Lung (tissue), 12 donors: ENCODE data around the gene CATSPER1. TPM values are rescaled to one million over a fixed set of nuclear protein-coding genes. Genes with fewer than 3 reads are reported as not detected.

Experiments
- ATAC-seq: fragments of 200-7000 bp; cut with Tn5 transposase; one replicate; pipeline ENCODE4 v1.9.1; 2020; ENCODE audit warnings: moderate number of reproducible peaks; ENCODE audit not compliant: insufficient read depth, low FRiP score
- DNase-seq, 3 donors: peaks; one replicate each; pipeline ENCODE4 v3.0.0-alpha.2; 2013 to 2017
- H3K27ac ChIP-seq, 2 donors: one replicate each; pipeline ENCODE4 v1.5.1; 2013; ENCODE audit warnings: mild to moderate bottlenecking in 2 of 2, moderate library complexity in 2 of 2, control low read depth in 1 of 2, inconsistent platforms in 1 of 2, low read depth in 1 of 2, low read length in 1 of 2
- H3K27me3 ChIP-seq, 3 donors: one replicate each; pipeline ENCODE4 v1.5.1; 2013; ENCODE audit warnings: low read length in 2 of 3; ENCODE audit not compliant: control insufficient read depth in 3 of 3, insufficient read depth in 3 of 3
- H3K36me3 ChIP-seq, 4 donors: one replicate each; pipeline ENCODE4 v1.5.1; 2013; ENCODE audit warnings: low read length in 4 of 4, mild to moderate bottlenecking in 1 of 4, moderate library complexity in 1 of 4; ENCODE audit not compliant: control insufficient read depth in 4 of 4, insufficient read depth in 4 of 4
- H3K4me1 ChIP-seq, 5 donors: one replicate each; pipeline ENCODE4 v1.5.1; 2013; ENCODE audit warnings: low read length in 5 of 5, mild to moderate bottlenecking in 2 of 5, moderate library complexity in 1 of 5; ENCODE audit not compliant: control insufficient read depth in 5 of 5, insufficient read depth in 5 of 5
- H3K4me3 ChIP-seq: one replicate; pipeline ENCODE4 v1.5.1; 2013; ENCODE audit warnings: mild to moderate bottlenecking, control low read depth, moderate library complexity
- H3K9ac ChIP-seq, 2 donors: one replicate each; pipeline ENCODE4 v1.5.1; 2013; ENCODE audit warnings: low read length in 2 of 2, control low read depth in 1 of 2; ENCODE audit not compliant: insufficient read depth in 1 of 2
- H3K9me3 ChIP-seq, 4 donors: one replicate each; pipeline ENCODE4 v1.5.1; 2013; ENCODE audit warnings: low read length in 3 of 4, mild to moderate bottlenecking in 1 of 4, moderate library complexity in 1 of 4; ENCODE audit not compliant: control insufficient read depth in 4 of 4, insufficient read depth in 3 of 4
- WGBS, 2 donors: extraction: QIAGEN DNeasy Blood & Tissue Kit; methylation state at CpG; one replicate each; pipeline ENCODE4 v1.1.7; 2013; 5-methylcytosine and 5-hydroxymethylcytosine counted together
- polyA plus RNA-seq, 2 donors: library from polyadenylated mRNA; stranded (reverse); fragments of 200-250 nt; gene quantifications; one replicate each; pipeline ENCODE4 v1.2.1, GENCODE V29; 2013
- total RNA-seq, 2 donors: library from RNA; depleted of rRNA in 1 of 2; stranded (reverse); fragments of >200 nt in 1 of 2; gene quantifications; one replicate each; pipeline ENCODE4 v1.2.1, GENCODE V29; 2014 to 2021
- TF ChIP-seq, protein P1 (sequence below): IDR thresholded peaks from 2 replicates; pipeline ENCODE4 v1.5.1; 2012; ENCODE audit warnings: mild to moderate bottlenecking; ENCODE audit errors: control extremely low read depth, extremely low read depth
- donor health status: control.
- donor health status: control.
- donor health status: Bipolar disorder and iron deficiency.
- donor health status: healthy.
- donor health status: DM: yes; HTN: yes; CAD: no.

The CATSPER1 gene
- total and polyA plus RNA-seq, 4 donors = 2.9 to 3.3 (median 3.1) TPM; not detected in 1

DNA sequence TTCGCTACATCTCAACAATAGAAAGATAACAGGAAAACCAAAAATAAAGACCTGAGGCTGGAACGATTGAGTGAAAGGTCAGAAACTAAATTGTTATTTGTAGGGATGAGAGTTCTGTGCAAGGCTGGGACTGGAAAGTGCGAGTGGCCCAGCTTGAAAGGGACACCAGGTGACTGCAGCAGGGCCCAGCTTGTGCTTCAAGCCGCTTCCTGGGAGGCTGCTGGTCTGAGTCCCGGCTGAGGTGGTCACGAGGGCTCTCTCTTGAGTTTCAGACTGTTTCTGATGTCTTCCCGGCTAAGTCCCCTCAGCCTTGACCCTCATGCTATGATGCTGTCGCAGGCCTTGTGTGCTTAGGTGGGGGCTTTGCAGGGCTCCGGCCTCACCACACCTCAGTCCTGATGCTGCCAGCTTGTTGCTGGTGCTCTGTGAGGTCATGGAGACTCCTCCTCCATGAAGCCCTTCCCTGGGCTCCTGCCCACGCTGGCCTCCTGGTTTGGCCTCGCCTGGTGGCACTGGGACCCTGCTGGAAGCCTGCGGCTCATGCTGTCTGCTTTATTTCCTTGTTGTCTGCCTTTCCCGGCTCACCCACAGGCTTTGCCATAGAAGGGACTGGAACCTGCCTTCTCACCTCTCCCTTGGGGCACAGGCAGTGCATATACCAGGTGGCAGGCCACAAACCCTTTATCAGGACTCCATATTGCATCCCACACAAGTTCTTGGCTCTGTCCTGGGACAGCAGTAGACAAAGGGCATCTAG, 20.0 kb downstream of the CATSPER1 start:
- Histone ChIP-seq H3K27me3 (peaks cover 0 to 10% (median 8%) of the 10 kb centered on the region in 3 donors), H3K4me3 (no peak overlapping the region), H3K4me1 (peaks cover 0 to 8% (median 5%) of the 10 kb centered on the region in 5 donors), H3K36me3 (peaks cover 0 to 18% (median 14%) of the 10 kb centered on the region in 4 donors), H3K27ac (no peak overlapping the region), H3K9ac (no peak overlapping the region), H3K9me3 (no peaks in the 10 kb centered on the region)
- no peak for DNase-seq
- TF ChIP-seq, protein P1, sequence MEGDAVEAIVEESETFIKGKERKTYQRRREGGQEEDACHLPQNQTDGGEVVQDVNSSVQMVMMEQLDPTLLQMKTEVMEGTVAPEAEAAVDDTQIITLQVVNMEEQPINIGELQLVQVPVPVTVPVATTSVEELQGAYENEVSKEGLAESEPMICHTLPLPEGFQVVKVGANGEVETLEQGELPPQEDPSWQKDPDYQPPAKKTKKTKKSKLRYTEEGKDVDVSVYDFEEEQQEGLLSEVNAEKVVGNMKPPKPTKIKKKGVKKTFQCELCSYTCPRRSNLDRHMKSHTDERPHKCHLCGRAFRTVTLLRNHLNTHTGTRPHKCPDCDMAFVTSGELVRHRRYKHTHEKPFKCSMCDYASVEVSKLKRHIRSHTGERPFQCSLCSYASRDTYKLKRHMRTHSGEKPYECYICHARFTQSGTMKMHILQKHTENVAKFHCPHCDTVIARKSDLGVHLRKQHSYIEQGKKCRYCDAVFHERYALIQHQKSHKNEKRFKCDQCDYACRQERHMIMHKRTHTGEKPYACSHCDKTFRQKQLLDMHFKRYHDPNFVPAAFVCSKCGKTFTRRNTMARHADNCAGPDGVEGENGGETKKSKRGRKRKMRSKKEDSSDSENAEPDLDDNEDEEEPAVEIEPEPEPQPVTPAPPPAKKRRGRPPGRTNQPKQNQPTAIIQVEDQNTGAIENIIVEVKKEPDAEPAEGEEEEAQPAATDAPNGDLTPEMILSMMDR = no peak
- 89 to 92% methylated on average over 13 of the region's 13 CpGs for WGBS, 2 donors
- ATAC-seq = no peak

DNA sequence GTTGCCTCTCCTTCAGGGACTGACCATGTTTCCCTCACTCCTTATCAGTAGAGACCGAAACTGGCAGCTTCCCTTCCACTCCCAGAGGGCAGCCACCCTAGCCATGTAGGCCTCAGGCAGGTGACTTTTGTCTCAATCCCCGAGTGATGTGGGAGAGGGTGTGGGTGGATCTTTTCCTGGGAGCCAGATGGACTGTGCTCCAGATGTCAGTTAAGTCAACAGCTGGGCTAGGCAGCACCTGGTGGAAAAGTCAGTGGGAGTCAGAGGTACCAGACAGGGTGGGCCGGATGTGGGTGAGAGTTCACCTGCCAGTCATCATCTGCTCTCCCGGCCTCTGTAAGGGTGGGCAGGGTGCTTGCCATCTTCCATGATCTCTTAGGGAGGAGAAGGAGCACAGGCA, 22.1 kb downstream of the CATSPER1 start:
- Histone ChIP-seq H3K27me3 (no peaks in the 10 kb centered on the region), H3K9ac (no peak overlapping the region), H3K27ac (no peak overlapping the region), H3K9me3 (no peaks in the 10 kb centered on the region), H3K4me1 (peaks cover 0 to 13% (median 5%) of the 10 kb centered on the region in 5 donors), H3K36me3 (peaks cover 8 to 31% (median 25%) of the 10 kb centered on the region in 4 donors), H3K4me3 (no peak overlapping the region)
- TF ChIP-seq, protein P1 = no peak
- DNase-seq (no peak), ATAC-seq (no peak)
- WGBS, 2 donors = 88 to 96% methylated on average over 4 of the region's 4 CpGs

DNA sequence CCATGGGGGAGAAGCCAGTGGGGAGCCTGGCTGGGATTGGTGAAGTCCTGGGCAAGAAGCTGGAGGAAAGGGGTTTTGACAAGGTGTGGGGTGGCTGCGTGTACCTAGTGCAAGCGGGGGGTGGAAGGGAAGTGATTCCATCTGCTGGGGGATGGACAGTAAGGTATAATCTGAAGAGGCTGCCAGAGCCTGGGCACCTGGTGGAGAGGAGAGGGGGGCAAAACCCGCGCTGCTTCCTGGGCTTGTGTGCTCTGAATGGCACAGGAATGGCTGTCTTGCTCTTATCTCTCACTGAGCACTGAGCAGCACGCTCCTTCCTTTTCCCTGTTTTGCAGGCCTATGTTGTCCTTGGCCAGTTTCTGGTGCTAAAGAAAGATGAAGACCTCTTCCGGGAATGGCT, 23.0 kb downstream of the CATSPER1 start:
- Histone ChIP-seq H3K9me3 (no peaks in the 10 kb centered on the region), H3K9ac (no peak overlapping the region), H3K4me1 (peaks cover 0 to 13% (median 5%) of the 10 kb centered on the region in 5 donors), H3K4me3 (peak overlapping the region; percentile 15), H3K27ac (peak overlapping the region in 1 of 2 donors; percentile 93), H3K27me3 (no peaks in the 10 kb centered on the region), H3K36me3 (peaks cover 11 to 36% (median 31%) of the 10 kb centered on the region in 4 donors)
- TF ChIP-seq, protein P1 = no peak
- DNase-seq (no peak), ATAC-seq (no peak)
- 68 to 82% methylated on average over 6 of the region's 6 CpGs for WGBS, 2 donors
